Measurements from ENCODE around the gene VAMP5.

- no peak for TF ChIP-seq CTCF (IDR thresholded peaks at IDR 0.05)
- no peak for TF ChIP-seq POLR2AphosphoS5 (IDR thresholded peaks at IDR 0.05)
- no peak for TF ChIP-seq EP300 (IDR thresholded peaks at IDR 0.05)
These were observed 29.1 kb upstream of the VAMP5 start for GRCh38 chr2:85554980-85555612.
